ENCODE results near the gene NKG7. TPM values are rescaled to one million over a fixed set of nuclear protein-coding genes. Genes with fewer than 3 reads are reported as not detected.

The NKG7 gene
- total RNA-seq, 4 donors from 2014 or later = 0.73 to 1.2 TPM; not detected in 2

DNA sequence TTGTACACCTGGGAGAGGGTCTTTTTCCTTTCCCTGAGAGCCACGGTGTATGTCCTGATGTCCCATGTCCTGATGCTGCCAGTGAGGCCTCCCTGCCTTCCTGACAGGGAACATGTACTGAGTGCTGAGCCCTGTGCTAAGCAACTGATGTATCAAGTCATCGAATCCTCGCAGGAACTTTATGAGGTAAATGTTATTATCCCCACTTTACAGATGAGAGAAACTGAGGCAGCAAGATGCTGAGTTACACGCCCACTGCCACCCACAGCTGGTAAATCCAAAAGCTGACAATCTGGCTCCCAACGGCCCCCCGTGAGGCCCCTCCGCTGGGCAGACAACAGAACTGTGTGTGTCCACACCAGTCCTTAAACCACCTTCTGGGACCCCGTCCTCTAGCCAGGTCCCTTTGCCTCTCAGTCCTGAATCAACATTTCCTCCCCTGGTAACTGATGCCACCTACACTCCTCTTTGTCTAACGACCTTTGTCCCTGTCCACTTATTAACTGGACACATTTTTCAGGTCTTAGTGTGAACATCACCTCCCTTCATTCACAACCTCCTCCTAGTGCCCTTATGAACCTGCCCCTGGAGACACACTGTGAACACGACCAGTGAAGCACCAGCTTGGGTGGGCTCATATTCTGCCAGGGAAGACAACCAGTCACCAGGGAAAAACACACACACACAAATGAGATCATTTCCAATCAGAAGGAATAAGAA, 25.1 kb downstream of the NKG7 start:
- Histone ChIP-seq H3K27me3 (no peaks in the 10 kb centered on the region), H3K4me1 (no peaks in the 10 kb centered on the region), H3K4me3 (no peak overlapping the region), H3K36me3 (peaks cover 0 to 52% of the 10 kb centered on the region in 2 donors), H3K9me3 (no peaks in the 10 kb centered on the region), H3K27ac (no peak overlapping the region)
- ATAC-seq = no peak
- no peak for DNase-seq
- in situ Hi-C loops (cut with MboI; ENCODE audit: low sequenced_read_pairs in 4 of 4) = no loop called here
- TF ChIP-seq CTCF (IDR thresholded peaks at IDR 0.05 in 4 of 5, conservative IDR thresholded peaks at IDR 0.05 in 1 of 5) (no peak), POLR2A (IDR thresholded peaks at IDR 0.05) (no peak)
- intact Hi-C loops (cut with DNase I; ENCODE audit: low total_unique reads) = no loop called here

DNA sequence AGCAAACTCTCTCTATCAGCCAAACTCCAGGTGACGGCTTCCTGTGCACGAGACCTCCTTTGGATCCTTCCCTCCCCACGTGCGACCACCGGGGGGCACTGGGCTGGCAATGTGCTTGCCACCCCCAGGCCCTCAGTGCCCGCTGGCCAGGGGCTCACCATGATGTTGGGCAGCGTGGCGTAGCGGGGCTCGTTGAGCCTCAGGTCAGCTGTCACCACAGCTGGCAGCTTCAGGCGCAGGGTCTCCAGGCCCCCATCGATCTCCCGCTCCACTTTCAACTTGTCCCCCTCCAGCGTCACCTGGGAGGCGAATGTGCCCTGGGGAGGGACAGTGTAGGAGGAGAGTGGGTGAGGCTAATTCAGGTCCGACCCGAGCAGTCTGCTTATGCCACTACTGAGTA, 25.7 kb downstream of the NKG7 start:
- no peaks in the 10 kb centered on the region for H3K9me3 ChIP-seq
- DNase-seq (no peak), ATAC-seq (no peak)
- H3K4me1 ChIP-seq = no peaks in the 10 kb centered on the region
- intact Hi-C loops (cut with DNase I; ENCODE audit: low total_unique reads) (no loop called here), in situ Hi-C loops (cut with MboI; ENCODE audit: low sequenced_read_pairs in 4 of 4) (no loop called here)
- no peaks in the 10 kb centered on the region for H3K27me3 ChIP-seq
- no peak for TF ChIP-seq POLR2A (IDR thresholded peaks at IDR 0.05)
- TF ChIP-seq CTCF (IDR thresholded peaks at IDR 0.05 in 4 of 5, conservative IDR thresholded peaks at IDR 0.05 in 1 of 5) = no peak
- H3K36me3 ChIP-seq = peaks cover 0 to 47% of the 10 kb centered on the region in 2 donors
- H3K27ac ChIP-seq = no peak overlapping the region
- no peak overlapping the region for H3K4me3 ChIP-seq

GRCh38 chr19:51345076-51345620, 27.3 kb downstream of the NKG7 start:
- TF ChIP-seq CTCF (IDR thresholded peaks at IDR 0.05 in 4 of 5, conservative IDR thresholded peaks at IDR 0.05 in 1 of 5) (no peak), POLR2A (IDR thresholded peaks at IDR 0.05) (no peak)
- H3K4me3 ChIP-seq = no peak overlapping the region
- intact Hi-C loops (cut with DNase I; ENCODE audit: low total_unique reads) (no loop called here), in situ Hi-C loops (cut with MboI; ENCODE audit: low sequenced_read_pairs in 4 of 4) (no loop called here)
- peaks cover 0 to 5% of the 10 kb centered on the region in 2 donors for H3K4me1 ChIP-seq
- H3K27me3 ChIP-seq = peaks cover 0 to 4% (median 0%) of the 10 kb centered on the region in 3 donors
- peaks cover 0 to 37% of the 10 kb centered on the region in 2 donors for H3K36me3 ChIP-seq
- ATAC-seq = no peak
- no peak for DNase-seq
- no peak overlapping the region for H3K27ac ChIP-seq
- no peaks in the 10 kb centered on the region for H3K9me3 ChIP-seq

DNA sequence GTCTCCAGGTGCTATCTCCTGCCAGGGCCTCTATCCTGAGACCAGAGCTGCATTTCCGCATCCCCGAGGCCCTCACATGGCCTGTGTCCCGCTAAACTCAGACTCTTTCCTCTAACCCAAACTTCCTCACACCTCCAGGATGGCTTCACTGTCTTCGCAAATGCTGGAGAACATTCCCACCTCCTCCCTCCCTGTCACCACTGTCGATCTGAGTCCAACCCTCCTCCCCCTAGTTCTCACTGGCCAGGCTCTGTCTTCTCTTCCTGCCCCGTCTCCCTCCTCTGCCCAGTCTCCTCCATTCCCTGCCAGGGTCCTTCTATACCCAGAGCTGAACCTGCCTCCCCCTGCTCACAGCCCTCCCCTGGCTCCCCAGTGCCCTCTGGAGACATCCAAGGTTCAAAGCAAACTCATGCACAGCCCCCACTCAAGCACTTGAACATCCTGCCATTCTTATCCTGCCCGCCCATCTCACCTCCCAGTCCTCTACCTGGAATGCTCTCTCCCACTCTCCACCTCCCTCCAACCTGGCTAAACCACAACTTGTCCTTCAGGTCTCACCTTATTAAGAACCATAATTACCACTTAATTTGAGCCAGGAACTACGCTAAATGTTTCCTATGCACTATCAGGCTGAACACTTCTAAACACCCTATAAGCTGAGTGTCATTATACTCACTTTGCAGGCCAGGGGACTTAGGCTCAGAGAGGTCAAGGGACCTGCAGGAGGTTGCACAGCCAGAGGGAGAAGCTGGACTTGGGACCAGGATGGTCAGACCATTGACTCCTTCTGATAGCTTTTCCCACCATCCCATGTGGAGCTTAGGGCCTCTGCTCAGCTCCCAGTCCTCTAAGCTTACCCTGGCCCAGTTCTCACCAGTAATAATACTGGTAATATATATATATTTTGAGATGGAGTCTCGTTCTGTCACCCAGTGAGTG, 29.6 kb downstream of the NKG7 start:
- in situ Hi-C loops (cut with MboI; ENCODE audit: low sequenced_read_pairs in 4 of 4) (no loop called here), intact Hi-C loops (cut with DNase I; ENCODE audit: low total_unique reads) (no loop called here)
- no peak overlapping the region for H3K27ac ChIP-seq
- H3K27me3 ChIP-seq = peaks cover 0 to 9% (median 0%) of the 10 kb centered on the region in 3 donors
- H3K4me3 ChIP-seq = no peak overlapping the region
- DNase-seq (no peak), ATAC-seq (no peak)
- H3K36me3 ChIP-seq = peaks cover 0 to 32% of the 10 kb centered on the region in 2 donors
- no peak for TF ChIP-seq POLR2A (IDR thresholded peaks at IDR 0.05)
- no peak for TF ChIP-seq CTCF (IDR thresholded peaks at IDR 0.05 in 4 of 5, conservative IDR thresholded peaks at IDR 0.05 in 1 of 5)
- peaks cover 4 to 17% of the 10 kb centered on the region in 2 donors for H3K4me1 ChIP-seq
- no peaks in the 10 kb centered on the region for H3K9me3 ChIP-seq
